Caco-2 (cell line): Measurements from ENCODE around the gene TNFRSF8. TPM values are rescaled to one million over a fixed set of nuclear protein-coding genes. Genes with fewer than 3 reads are reported as not detected.

Experiments used
- BruUV-seq: library from RNA; stranded (reverse); fragments of 400-500 nt; replicated peaks from 2 replicates; lab custom pipeline; 2021; lab: Mats Ljungman, UMichigan
- CTCF ChIA-PET: fragments of 300-600 bp; sonication (Branson Sonifier 250); formaldehyde crosslinking; loops from one replicate; lab custom pipeline; 2022; ENCODE audit warnings: antibody characterized with exemption; lab: Charles Lee
- POLR2A ChIA-PET: fragments of 300-600 bp; sonication (Branson Sonifier 250); formaldehyde crosslinking; loops from one replicate; lab custom pipeline; 2022; ENCODE audit warnings: antibody characterized with exemption; lab: Charles Lee
- DNase-seq, 2 experiments: peaks; one replicate each; pipeline versions ENCODE4 v3.0.0 to v3.0.0-alpha.2; 2020 to 2022
- H3K27me3 ChIP-seq: replicated peaks from 2 replicates; pipeline ENCODE4 v1.6.0; 2011; ENCODE audit warnings: low read length; ENCODE audit not compliant: control insufficient read depth, insufficient read depth
- H3K36me3 ChIP-seq: 2 replicates; pipeline ENCODE4 v1.5.1; 2011; ENCODE audit warnings: low read length; ENCODE audit not compliant: control insufficient read depth, insufficient read depth
- H3K4me1 ChIP-seq: fragments of 250-450 bp; sonication (Bioruptor Pico); 2 replicates; pipeline ENCODE4 v1.5.1; 2020; ENCODE audit warnings: mild to moderate bottlenecking
- H3K4me3 ChIP-seq: 2 replicates; pipeline ENCODE4 v1.5.1; 2011; ENCODE audit warnings: low read depth, mild to moderate bottlenecking, control low read depth, low read length
- H3K9me3 ChIP-seq: fragments of 250-450 bp; sonication (Bioruptor Pico); 2 replicates; pipeline ENCODE4 v1.5.1; 2020; ENCODE audit warnings: mild to moderate bottlenecking, moderate library complexity
- H3K27ac Mint-ChIP-seq: one replicate; pipeline ENCODE4 v1.8.0; 2022; ENCODE audit warnings: mixed read lengths; ENCODE audit not compliant: unreplicated experiment
- H3K27me3 Mint-ChIP-seq: one replicate; pipeline ENCODE4 v1.8.0; 2022; ENCODE audit warnings: mixed read lengths; ENCODE audit not compliant: insufficient read depth, unreplicated experiment
- H3K36me3 Mint-ChIP-seq: one replicate; pipeline ENCODE4 v1.8.0; 2022; ENCODE audit warnings: mild to moderate bottlenecking, mixed read lengths; ENCODE audit not compliant: insufficient read depth, unreplicated experiment
- H3K4me1 Mint-ChIP-seq: one replicate; pipeline ENCODE4 v1.8.0; 2022; ENCODE audit warnings: low read depth, mixed read lengths; ENCODE audit not compliant: unreplicated experiment
- H3K4me3 Mint-ChIP-seq: one replicate; pipeline ENCODE4 v1.8.0; 2022; ENCODE audit warnings: mild to moderate bottlenecking, moderate library complexity, mixed read lengths; ENCODE audit not compliant: unreplicated experiment
- H3K9me3 Mint-ChIP-seq: one replicate; pipeline ENCODE4 v1.8.0; 2022; ENCODE audit warnings: mixed read lengths; ENCODE audit not compliant: unreplicated experiment
- intact Hi-C: fragments of 100-400 bp; cut with micrococcal nuclease; formaldehyde crosslinking; loops from one replicate; pipeline ENCODE4 v1.10.0; 2022; ENCODE audit not compliant: unreplicated experiment
- total RNA-seq: library from RNA; stranded (reverse); gene quantifications from 2 replicates; pipeline ENCODE4 v1.2.3, GENCODE V29; 2022
- TF ChIP-seq, protein P1 (sequence below), 2 experiments: fragments of 200-600 bp in 1 of 2; IDR thresholded peaks; 1 replicate in 1 of 2; 2 replicates in 1 of 2; pipeline versions ENCODE4 v1.5.1 to v1.8.0; 2011 to 2022; ENCODE audit warnings: antibody characterized with exemption in 1 of 2, control low read depth in 1 of 2, inconsistent platforms in 1 of 2, low read depth in 1 of 2, low read length in 1 of 2, mild to moderate bottlenecking in 1 of 2, moderate library complexity in 1 of 2; ENCODE audit not compliant: insufficient read depth in 1 of 2, severe bottlenecking in 1 of 2, unreplicated experiment in 1 of 2

TNFRSF8 gene
- total RNA-seq, 1 experiment from 2014 or later: not detected

DNA sequence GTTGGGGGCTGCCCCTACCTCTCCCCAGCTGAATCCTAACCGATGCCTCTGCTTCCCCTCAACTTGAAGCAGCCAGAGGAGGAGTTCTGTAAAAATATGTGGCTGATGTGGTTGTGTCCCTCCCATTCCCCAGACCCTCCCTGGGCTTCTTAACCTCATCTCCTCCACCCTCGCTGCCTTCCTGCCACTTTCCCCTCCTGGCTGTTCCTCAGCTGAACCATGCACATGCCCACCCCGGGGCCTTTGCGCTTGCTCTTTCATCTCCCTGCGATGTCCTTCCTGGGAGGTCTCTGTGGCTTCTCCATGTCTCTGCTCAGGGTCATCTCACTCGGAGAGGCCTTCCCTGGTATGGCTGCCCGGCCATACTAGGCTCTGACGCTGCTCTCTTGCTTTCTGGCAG is 34.9 kb upstream of the TNFRSF8 start:
- Histone ChIP-seq H3K36me3 (no peaks in the 10 kb centered on the region; the same call in 1 of the 2 replicates), H3K4me1 (no peaks in the 10 kb centered on the region), H3K9me3 (no peaks in the 10 kb centered on the region), H3K4me3 (no peak overlapping the region), H3K27me3 (no peaks in the 10 kb centered on the region)
- Mint-ChIP-seq H3K4me1 (no peaks in the 10 kb centered on the region), H3K9me3 (no peaks in the 10 kb centered on the region), H3K4me3 (no peak overlapping the region), H3K27ac (no peak overlapping the region), H3K27me3 (no peaks in the 10 kb centered on the region), H3K36me3 (peaks cover 38% of the 10 kb centered on the region)
- DNase-seq: no peak
- intact Hi-C loops: no loop called here
- TF ChIP-seq, protein P1, sequence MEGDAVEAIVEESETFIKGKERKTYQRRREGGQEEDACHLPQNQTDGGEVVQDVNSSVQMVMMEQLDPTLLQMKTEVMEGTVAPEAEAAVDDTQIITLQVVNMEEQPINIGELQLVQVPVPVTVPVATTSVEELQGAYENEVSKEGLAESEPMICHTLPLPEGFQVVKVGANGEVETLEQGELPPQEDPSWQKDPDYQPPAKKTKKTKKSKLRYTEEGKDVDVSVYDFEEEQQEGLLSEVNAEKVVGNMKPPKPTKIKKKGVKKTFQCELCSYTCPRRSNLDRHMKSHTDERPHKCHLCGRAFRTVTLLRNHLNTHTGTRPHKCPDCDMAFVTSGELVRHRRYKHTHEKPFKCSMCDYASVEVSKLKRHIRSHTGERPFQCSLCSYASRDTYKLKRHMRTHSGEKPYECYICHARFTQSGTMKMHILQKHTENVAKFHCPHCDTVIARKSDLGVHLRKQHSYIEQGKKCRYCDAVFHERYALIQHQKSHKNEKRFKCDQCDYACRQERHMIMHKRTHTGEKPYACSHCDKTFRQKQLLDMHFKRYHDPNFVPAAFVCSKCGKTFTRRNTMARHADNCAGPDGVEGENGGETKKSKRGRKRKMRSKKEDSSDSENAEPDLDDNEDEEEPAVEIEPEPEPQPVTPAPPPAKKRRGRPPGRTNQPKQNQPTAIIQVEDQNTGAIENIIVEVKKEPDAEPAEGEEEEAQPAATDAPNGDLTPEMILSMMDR (IDR thresholded peaks at IDR 0.05; ENCODE audit: insufficient read depth in 1 of 2, low read depth in 1 of 2, low read length in 1 of 2, severe bottlenecking in 1 of 2, unreplicated experiment in 1 of 2): no peak
- ChIA-PET CTCF (no interaction called here), POLR2A (no interaction called here)
- BruUV-seq: no TSS peak

DNA sequence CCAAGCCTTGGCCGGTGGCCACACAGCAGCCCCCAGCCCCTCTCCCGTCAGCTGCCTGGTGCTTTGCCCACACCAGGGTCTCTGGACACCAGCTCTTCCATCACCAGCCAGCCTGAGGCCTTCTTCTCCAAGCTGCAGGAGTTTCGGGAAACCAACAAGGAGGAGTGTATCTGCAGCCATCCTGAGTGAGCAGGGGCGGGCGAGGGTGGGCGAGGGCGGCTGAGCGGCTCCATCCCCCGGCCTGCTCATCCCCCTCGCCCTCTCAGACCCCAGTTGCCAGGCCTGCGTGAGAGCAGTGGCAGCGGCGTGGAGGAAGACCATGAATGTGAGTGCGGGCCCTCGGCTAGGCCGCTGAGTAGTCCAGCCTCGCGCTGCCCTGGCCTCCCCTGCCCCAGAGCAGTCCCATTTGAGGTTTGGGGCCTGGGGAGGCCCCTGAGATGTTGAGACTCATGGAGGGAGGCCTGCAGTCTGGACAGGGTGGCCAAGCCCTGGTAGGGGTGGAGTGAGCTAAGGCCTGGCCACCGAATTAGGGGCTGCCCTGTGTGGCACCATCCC is 34.1 kb upstream of the TNFRSF8 start:
- no peaks in the 10 kb centered on the region for H3K4me1 Mint-ChIP-seq
- Histone ChIP-seq H3K36me3 (no peaks in the 10 kb centered on the region; the same call in 1 of the 2 replicates), H3K27me3 (no peaks in the 10 kb centered on the region), H3K4me1 (no peaks in the 10 kb centered on the region), H3K4me3 (no peak overlapping the region), H3K9me3 (no peaks in the 10 kb centered on the region)
- intact Hi-C loops: no loop called here
- POLR2A ChIA-PET: no interaction called here
- no peak for DNase-seq
- H3K9me3 Mint-ChIP-seq: no peaks in the 10 kb centered on the region
- H3K36me3 Mint-ChIP-seq: peaks cover 33% of the 10 kb centered on the region
- TF ChIP-seq, protein P1 (IDR thresholded peaks at IDR 0.05; ENCODE audit: insufficient read depth in 1 of 2, low read depth in 1 of 2, low read length in 1 of 2, severe bottlenecking in 1 of 2, unreplicated experiment in 1 of 2): no peak
- no peak overlapping the region for H3K27ac Mint-ChIP-seq
- BruUV-seq: no TSS peak
- no peaks in the 10 kb centered on the region for H3K27me3 Mint-ChIP-seq
- no peak overlapping the region for H3K4me3 Mint-ChIP-seq
- CTCF ChIA-PET: no interaction called here

GRCh38 chr1:12029720-12030339 is 33.3 kb upstream of the TNFRSF8 start:
- Mint-ChIP-seq H3K36me3 (peaks cover 25% of the 10 kb centered on the region), H3K27ac (no peak overlapping the region), H3K27me3 (no peaks in the 10 kb centered on the region), H3K9me3 (no peaks in the 10 kb centered on the region), H3K4me1 (no peaks in the 10 kb centered on the region), H3K4me3 (no peak overlapping the region)
- ChIA-PET CTCF (interaction anchor here (0.7 kb wide), 1 partner anchor 735 kb away, joined by 3 read pairs; no protein-coding TSS in a partner anchor), POLR2A (no interaction called here)
- intact Hi-C loops: no loop called here
- Histone ChIP-seq H3K4me1 (no peaks in the 10 kb centered on the region), H3K4me3 (no peak overlapping the region), H3K9me3 (no peaks in the 10 kb centered on the region), H3K27me3 (no peaks in the 10 kb centered on the region), H3K36me3 (no peaks in the 10 kb centered on the region; the same call in 1 of the 2 replicates)
- TF ChIP-seq, protein P1 (IDR thresholded peaks at IDR 0.05; ENCODE audit: insufficient read depth in 1 of 2, low read depth in 1 of 2, low read length in 1 of 2, severe bottlenecking in 1 of 2, unreplicated experiment in 1 of 2): no peak
- DNase-seq: no peak
- BruUV-seq: no TSS peak
